Retinal pigment epithelial cell (primary cell): ENCODE results near the gene TRIO.

Experiments
- DNase-seq: peaks from one replicate; pipeline ENCODE4 v3.0.0-alpha.2; 2010; ENCODE audit warnings: low read depth
- H3K4me3 ChIP-seq: 2 replicates; pipeline ENCODE4 v1.5.1; 2011; ENCODE audit warnings: mild to moderate bottlenecking, low read length, control low read depth, moderate library complexity
- TF ChIP-seq, protein P1 (sequence below): conservative IDR thresholded peaks from 2 replicates; pipeline ENCODE4 v1.5.1; 2011; ENCODE audit warnings: low read depth, low read length, control low read depth, inconsistent platforms

The TRIO gene

DNA sequence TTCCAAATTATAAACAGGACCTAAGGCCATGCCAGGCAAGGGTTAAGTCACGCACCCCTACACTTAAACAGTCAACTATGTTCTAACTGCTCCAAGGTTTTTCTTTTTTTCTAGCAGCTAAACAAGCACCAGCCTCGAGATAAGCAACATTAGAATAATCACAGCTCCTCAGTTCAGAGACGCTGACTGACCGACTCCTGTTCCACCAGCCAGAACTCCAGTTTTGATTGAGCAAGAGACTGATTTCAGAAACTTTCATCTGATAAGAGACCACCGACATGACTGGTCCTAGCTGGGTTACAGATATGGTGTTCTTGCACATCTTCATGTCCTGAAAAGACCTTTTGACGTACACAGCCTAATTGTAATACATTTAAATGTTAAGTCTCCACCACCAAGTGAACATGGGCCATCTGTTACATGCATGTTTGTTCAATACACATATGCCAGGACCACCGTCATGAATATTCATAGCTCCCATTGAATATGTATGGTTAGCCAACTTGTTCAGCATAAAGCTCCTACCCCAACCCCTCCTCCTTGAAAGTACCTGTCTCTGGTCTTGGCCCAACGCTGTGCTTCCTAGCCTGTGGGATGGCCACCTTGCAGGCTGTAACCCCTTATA lies 414.8 kb downstream of the TRIO start:
- TF ChIP-seq, protein P1, sequence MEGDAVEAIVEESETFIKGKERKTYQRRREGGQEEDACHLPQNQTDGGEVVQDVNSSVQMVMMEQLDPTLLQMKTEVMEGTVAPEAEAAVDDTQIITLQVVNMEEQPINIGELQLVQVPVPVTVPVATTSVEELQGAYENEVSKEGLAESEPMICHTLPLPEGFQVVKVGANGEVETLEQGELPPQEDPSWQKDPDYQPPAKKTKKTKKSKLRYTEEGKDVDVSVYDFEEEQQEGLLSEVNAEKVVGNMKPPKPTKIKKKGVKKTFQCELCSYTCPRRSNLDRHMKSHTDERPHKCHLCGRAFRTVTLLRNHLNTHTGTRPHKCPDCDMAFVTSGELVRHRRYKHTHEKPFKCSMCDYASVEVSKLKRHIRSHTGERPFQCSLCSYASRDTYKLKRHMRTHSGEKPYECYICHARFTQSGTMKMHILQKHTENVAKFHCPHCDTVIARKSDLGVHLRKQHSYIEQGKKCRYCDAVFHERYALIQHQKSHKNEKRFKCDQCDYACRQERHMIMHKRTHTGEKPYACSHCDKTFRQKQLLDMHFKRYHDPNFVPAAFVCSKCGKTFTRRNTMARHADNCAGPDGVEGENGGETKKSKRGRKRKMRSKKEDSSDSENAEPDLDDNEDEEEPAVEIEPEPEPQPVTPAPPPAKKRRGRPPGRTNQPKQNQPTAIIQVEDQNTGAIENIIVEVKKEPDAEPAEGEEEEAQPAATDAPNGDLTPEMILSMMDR: no peak
- H3K4me3 ChIP-seq: no peak overlapping the region
- no peak for DNase-seq
